ENCODE data around the gene TESK2. TPM values are rescaled to one million over a fixed set of nuclear protein-coding genes. Genes with fewer than 3 reads are reported as not detected.

TESK2 gene
- total and polyA plus RNA-seq, 2 of the 13 experiments (the other 11 are each of a cell fraction or from before 2014, with no cell fraction given) = 5.5 to 9.6 TPM

- TF ChIP-seq, protein P1, sequence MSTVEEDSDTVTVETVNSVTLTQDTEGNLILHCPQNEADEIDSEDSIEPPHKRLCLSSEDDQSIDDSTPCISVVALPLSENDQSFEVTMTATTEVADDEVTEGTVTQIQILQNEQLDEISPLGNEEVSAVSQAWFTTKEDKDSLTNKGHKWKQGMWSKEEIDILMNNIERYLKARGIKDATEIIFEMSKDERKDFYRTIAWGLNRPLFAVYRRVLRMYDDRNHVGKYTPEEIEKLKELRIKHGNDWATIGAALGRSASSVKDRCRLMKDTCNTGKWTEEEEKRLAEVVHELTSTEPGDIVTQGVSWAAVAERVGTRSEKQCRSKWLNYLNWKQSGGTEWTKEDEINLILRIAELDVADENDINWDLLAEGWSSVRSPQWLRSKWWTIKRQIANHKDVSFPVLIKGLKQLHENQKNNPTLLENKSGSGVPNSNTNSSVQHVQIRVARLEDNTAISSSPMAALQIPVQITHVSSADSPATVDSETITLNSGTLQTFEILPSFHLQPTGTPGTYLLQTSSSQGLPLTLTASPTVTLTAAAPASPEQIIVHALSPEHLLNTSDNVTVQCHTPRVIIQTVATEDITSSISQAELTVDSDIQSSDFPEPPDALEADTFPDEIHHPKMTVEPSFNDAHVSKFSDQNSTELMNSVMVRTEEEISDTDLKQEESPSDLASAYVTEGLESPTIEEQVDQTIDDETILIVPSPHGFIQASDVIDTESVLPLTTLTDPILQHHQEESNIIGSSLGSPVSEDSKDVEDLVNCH (CRISPR knock-in tag; IDR thresholded peaks at IDR 0.05) = peak; percentile 56; the same call in 1 of the 2 replicates
- TF ChIP-seq NR1H2 (CRISPR knock-in tag; IDR thresholded peaks at IDR 0.05; ENCODE audit: borderline replicate concordance, low read depth) (no peak), ZBTB34 (CRISPR knock-in tag; IDR thresholded peaks at IDR 0.05) (no peak; the same call in 1 of the 2 replicates), ZMAT3 (CRISPR knock-in tag; conservative IDR thresholded peaks at IDR 0.05) (0 out of 2 replicates have a peak, but pooled peaks have one; percentile 70), AGO1 (IDR thresholded peaks at IDR 0.05; ENCODE audit: low read depth, low read length, poor library complexity, severe bottlenecking) (peak; percentile 74), NCOA1 (CRISPR knock-in tag; IDR thresholded peaks at IDR 0.05) (0 out of 2 replicates have a peak, but pooled peaks have one; percentile 37), TCF7L2 (IDR thresholded peaks at IDR 0.05; ENCODE audit: low read depth, low read length) (no peak), ZNF850 (CRISPR knock-in tag; conservative IDR thresholded peaks at IDR 0.05) (no peak), MYC (CRISPR knock-in tag; IDR thresholded peaks at IDR 0.05; ENCODE audit: borderline replicate concordance) (peak; percentile 29; the same call in 1 of the 2 replicates), TBX2 (CRISPR knock-in tag; IDR thresholded peaks at IDR 0.05; ENCODE audit: borderline replicate concordance) (peak; percentile 66; the same call in 1 of the 2 replicates), ZNF101 (CRISPR knock-in tag; IDR thresholded peaks at IDR 0.05; ENCODE audit: borderline replicate concordance, low read depth) (no peak), FOXC1 (CRISPR knock-in tag; IDR thresholded peaks at IDR 0.05; ENCODE audit: borderline replicate concordance) (no peak), ELF4 (CRISPR knock-in tag; IDR thresholded peaks at IDR 0.05; ENCODE audit: borderline replicate concordance) (0 out of 2 replicates have a peak, but pooled peaks have one; percentile 20), ZNF878 (CRISPR knock-in tag; IDR thresholded peaks at IDR 0.05) (no peak), MIER2 (CRISPR knock-in tag; IDR thresholded peaks at IDR 0.05) (no peak), FOXK1 (CRISPR knock-in tag; IDR thresholded peaks at IDR 0.05; ENCODE audit: borderline replicate concordance, low read depth) (peak; percentile 91; the same call in 1 of the 2 replicates), ZNF550 (CRISPR knock-in tag; IDR thresholded peaks at IDR 0.05; ENCODE audit: borderline replicate concordance) (no peak), ZNF362 (CRISPR knock-in tag; IDR thresholded peaks at IDR 0.05; ENCODE audit: borderline replicate concordance) (0 out of 2 replicates have a peak, but pooled peaks have one; percentile 19), HNF4A (CRISPR knock-in tag; IDR thresholded peaks at IDR 0.05) (no peak), CREM (IDR thresholded peaks at IDR 0.05) (peak; percentile 84), CREM (CRISPR knock-in tag; IDR thresholded peaks at IDR 0.05) (no peak), ELF1 (CRISPR knock-in tag; IDR thresholded peaks at IDR 0.05) (peak; percentile 81), KDM4B (CRISPR knock-in tag; IDR thresholded peaks at IDR 0.05) (peak; percentile 22; the same call in 1 of the 2 replicates), ZNF784 (CRISPR knock-in tag; IDR thresholded peaks at IDR 0.05; ENCODE audit: borderline replicate concordance) (no peak)
Measured at GRCh38 chr1:45490626-45491486, at the start of gene TESK2 (continued).
